PFSK-1 (cell line): ENCODE data around the gene ACTMAP.

ENCODE experiments used
- POLR2AphosphoS5 ChIP-seq: IDR thresholded peaks from 2 replicates; pipeline ENCODE4 v1.6.1; 2012; ENCODE audit warnings: low read depth, mild to moderate bottlenecking, control low read depth, low read length, moderate library complexity
- SIN3A ChIP-seq: IDR thresholded peaks from 2 replicates; pipeline ENCODE4 v1.6.1; 2012; ENCODE audit warnings: mild to moderate bottlenecking, low read length, moderate library complexity, borderline replicate concordance; ENCODE audit not compliant: insufficient read depth
- TF ChIP-seq, protein P1 (sequence below), 2 experiments: IDR thresholded peaks; 2 replicates each; pipeline versions ENCODE4 v1.6.1 to v1.8.0; 2011 to 2012; ENCODE audit warnings: low read depth in 2 of 2, low read length in 2 of 2, control low read depth in 1 of 2, inconsistent platforms in 1 of 2, mild to moderate bottlenecking in 1 of 2, moderate library complexity in 1 of 2; ENCODE audit not compliant: insufficient read depth in 1 of 2

DNA sequence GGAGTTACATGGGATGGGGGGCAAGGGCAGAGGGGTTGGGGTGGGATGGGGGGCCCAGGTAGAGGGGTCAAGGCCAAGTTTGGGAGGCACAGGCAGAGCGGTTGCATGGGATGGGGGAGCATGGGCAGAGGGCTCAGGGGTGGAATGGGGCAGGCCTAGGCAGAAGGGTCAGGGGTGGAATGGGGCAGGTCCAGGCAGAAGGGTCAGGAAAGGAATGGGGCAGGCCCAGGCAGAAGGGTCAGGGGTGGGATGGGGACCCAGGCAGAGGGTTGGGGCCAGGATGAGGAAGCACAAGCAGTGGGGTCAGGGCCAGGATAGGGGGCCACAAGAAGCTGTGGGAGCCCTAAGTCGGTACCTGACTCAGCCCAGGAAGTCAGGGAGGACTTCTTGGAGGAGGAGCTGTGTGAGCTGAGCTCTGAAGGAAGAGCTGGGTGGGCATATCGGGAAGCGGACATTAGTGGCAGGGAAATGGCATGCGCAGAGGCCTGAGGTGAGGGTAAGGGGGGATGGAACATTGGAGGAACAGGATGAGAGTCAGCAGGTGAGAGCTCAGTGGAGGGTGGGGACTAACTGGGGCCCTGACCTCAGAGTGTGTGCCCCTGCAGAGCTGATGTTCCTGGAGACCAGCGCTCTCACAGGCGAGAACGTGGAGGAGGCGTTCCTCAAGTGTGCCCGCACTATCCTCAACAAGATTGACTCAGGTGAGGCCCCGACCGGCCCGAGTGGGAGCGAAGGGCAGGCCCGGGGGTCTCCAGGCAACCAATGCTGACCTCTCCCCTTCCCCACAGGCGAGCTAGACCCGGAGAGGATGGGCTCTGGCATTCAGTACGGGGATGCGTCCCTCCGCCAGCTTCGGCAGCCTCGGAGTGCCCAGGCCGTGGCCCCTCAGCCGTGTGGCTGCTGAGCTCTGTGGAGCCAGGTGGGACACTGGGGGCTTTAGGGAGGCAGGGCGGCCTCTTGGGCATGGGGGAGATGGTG, 36.1 kb upstream of the ACTMAP start:
- TF ChIP-seq SIN3A: no peak
- no peak for TF ChIP-seq POLR2AphosphoS5
- TF ChIP-seq, protein P1, sequence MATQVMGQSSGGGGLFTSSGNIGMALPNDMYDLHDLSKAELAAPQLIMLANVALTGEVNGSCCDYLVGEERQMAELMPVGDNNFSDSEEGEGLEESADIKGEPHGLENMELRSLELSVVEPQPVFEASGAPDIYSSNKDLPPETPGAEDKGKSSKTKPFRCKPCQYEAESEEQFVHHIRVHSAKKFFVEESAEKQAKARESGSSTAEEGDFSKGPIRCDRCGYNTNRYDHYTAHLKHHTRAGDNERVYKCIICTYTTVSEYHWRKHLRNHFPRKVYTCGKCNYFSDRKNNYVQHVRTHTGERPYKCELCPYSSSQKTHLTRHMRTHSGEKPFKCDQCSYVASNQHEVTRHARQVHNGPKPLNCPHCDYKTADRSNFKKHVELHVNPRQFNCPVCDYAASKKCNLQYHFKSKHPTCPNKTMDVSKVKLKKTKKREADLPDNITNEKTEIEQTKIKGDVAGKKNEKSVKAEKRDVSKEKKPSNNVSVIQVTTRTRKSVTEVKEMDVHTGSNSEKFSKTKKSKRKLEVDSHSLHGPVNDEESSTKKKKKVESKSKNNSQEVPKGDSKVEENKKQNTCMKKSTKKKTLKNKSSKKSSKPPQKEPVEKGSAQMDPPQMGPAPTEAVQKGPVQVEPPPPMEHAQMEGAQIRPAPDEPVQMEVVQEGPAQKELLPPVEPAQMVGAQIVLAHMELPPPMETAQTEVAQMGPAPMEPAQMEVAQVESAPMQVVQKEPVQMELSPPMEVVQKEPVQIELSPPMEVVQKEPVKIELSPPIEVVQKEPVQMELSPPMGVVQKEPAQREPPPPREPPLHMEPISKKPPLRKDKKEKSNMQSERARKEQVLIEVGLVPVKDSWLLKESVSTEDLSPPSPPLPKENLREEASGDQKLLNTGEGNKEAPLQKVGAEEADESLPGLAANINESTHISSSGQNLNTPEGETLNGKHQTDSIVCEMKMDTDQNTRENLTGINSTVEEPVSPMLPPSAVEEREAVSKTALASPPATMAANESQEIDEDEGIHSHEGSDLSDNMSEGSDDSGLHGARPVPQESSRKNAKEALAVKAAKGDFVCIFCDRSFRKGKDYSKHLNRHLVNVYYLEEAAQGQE (IDR thresholded peaks at IDR 0.05; ENCODE audit: insufficient read depth in 1 of 2, low read depth in 2 of 2, low read length in 2 of 2): no peak
